GM13976 (cell line): ENCODE data around the gene SNX19.

Experiments used
- DNase-seq: peaks from one replicate; pipeline ENCODE4 v3.0.0; 2012; ENCODE audit warnings: low spot score
- CTCF ChIP-seq: IDR thresholded peaks from 2 replicates; pipeline ENCODE4 v1.5.1; 2012; ENCODE audit warnings: borderline replicate concordance, mild to moderate bottlenecking; ENCODE audit not compliant: insufficient read depth; ENCODE audit errors: extremely low read depth, missing control alignments, control extremely low read depth
- in situ Hi-C: fragments of 300-500 bp; cut with MboI; formaldehyde crosslinking; loops from one replicate; pipeline ENCODE4 v1.12.0; 2022; ENCODE audit warnings: low sequenced_read_pairs, mixed read lengths, inconsistent platforms; ENCODE audit not compliant: unreplicated experiment

SNX19 gene

GRCh38 chr11:130850185-130850944, 65.9 kb downstream of the SNX19 start:
- in situ Hi-C loops = loop anchor here (25.0 kb wide), 1 partner anchor 638 kb away; no protein-coding TSS in a partner anchor
- no peak for TF ChIP-seq CTCF
- DNase-seq = no peak

GRCh38 chr11:130849215-130849568, 67.1 kb downstream of the SNX19 start:
- in situ Hi-C loops = no loop called here
- no peak for DNase-seq
- no peak for TF ChIP-seq CTCF

GRCh38 chr11:130848361-130849214, 67.7 kb downstream of the SNX19 start:
- DNase-seq = no peak
- in situ Hi-C loops = no loop called here
- no peak for TF ChIP-seq CTCF

GRCh38 chr11:130847517-130847916, 68.8 kb downstream of the SNX19 start:
- no peak for TF ChIP-seq CTCF
- DNase-seq = no peak
- in situ Hi-C loops = no loop called here

- no peak for TF ChIP-seq CTCF
- no peak for DNase-seq
- in situ Hi-C loops = no loop called here
These were observed 69.7 kb downstream of the SNX19 start for GRCh38 chr11:130846606-130847005.

- DNase-seq = no peak
- no peak for TF ChIP-seq CTCF
- in situ Hi-C loops = no loop called here
These were observed 74.3 kb downstream of the SNX19 start for GRCh38 chr11:130842001-130842400.
